Measurements from ENCODE around the gene CEL. TPM values are rescaled to one million over a fixed set of nuclear protein-coding genes. Genes with fewer than 3 reads are reported as not detected.
"Not testable (repeated sequence)": the region's sequence is repeated elsewhere in the genome, so short reads cannot be mapped to it uniquely, and the experiment has no call there.

CEL gene
- polyA plus RNA-seq, 1 donor from 2014 or later, result not detected

- no peak overlapping the region for H3K27ac Mint-ChIP-seq
Measured at GRCh38 chr9:133080161-133080560, 18.4 kb downstream of the CEL start.

GRCh38 chr9:133080786-133081779 lies 19.3 kb downstream of the CEL start:
- not testable (repeated sequence) for H3K27ac Mint-ChIP-seq, H3K27me3 Mint-ChIP-seq, H3K4me3 Mint-ChIP-seq, H3K4me1 Mint-ChIP-seq, H3K9me3 Mint-ChIP-seq, H3K36me3 Mint-ChIP-seq

More at GRCh38 chr9:133080161-133080560, 18.4 kb downstream of the CEL start:
- Mint-ChIP-seq H3K27me3 (peaks cover 6% of the 10 kb centered on the region), H3K4me1 (no peaks in the 10 kb centered on the region), H3K4me3 (no peak overlapping the region), H3K9me3 (no peaks in the 10 kb centered on the region), H3K36me3 (no peaks in the 10 kb centered on the region)

GRCh38 chr9:133081957-133082644 lies 20.3 kb downstream of the CEL start:
- H3K27me3 Mint-ChIP-seq, H3K27ac Mint-ChIP-seq, H3K4me3 Mint-ChIP-seq, H3K36me3 Mint-ChIP-seq, H3K4me1 Mint-ChIP-seq, H3K9me3 Mint-ChIP-seq: not testable (repeated sequence)

GRCh38 chr9:133083688-133084087 lies 21.9 kb downstream of the CEL start:
- not testable (repeated sequence) for H3K4me1 Mint-ChIP-seq, H3K4me3 Mint-ChIP-seq, H3K9me3 Mint-ChIP-seq, H3K27me3 Mint-ChIP-seq, H3K27ac Mint-ChIP-seq, H3K36me3 Mint-ChIP-seq

GRCh38 chr9:133086212-133086860 lies 24.6 kb downstream of the CEL start:
- H3K27ac Mint-ChIP-seq, result not testable (repeated sequence)

GRCh38 chr9:133086894-133087293 lies 25.1 kb downstream of the CEL start:
- Mint-ChIP-seq H3K27me3 (no peaks in the 10 kb centered on the region), H3K27ac (no peak overlapping the region), H3K4me3 (no peak overlapping the region)

More at GRCh38 chr9:133086212-133086860, 24.6 kb downstream of the CEL start:
- not testable (repeated sequence) for H3K36me3 Mint-ChIP-seq, H3K4me1 Mint-ChIP-seq, H3K4me3 Mint-ChIP-seq, H3K27me3 Mint-ChIP-seq, H3K9me3 Mint-ChIP-seq

GRCh38 chr9:133087429-133088145 lies 25.8 kb downstream of the CEL start:
- no peaks in the 10 kb centered on the region for H3K9me3 Mint-ChIP-seq
- H3K36me3 Mint-ChIP-seq, result peaks cover 3% of the 10 kb centered on the region
- peak overlapping the region in 1 of 3 donors; percentile 31 for H3K27ac Mint-ChIP-seq
- H3K4me3 Mint-ChIP-seq, result no peak overlapping the region
- no peaks in the 10 kb centered on the region for H3K27me3 Mint-ChIP-seq
- peaks cover 0 to 5% (median 0%) of the 10 kb centered on the region in 3 donors for H3K4me1 Mint-ChIP-seq

More at GRCh38 chr9:133086894-133087293, 25.1 kb downstream of the CEL start:
- no peaks in the 10 kb centered on the region for H3K9me3 Mint-ChIP-seq
- peaks cover 3% of the 10 kb centered on the region for H3K36me3 Mint-ChIP-seq
- no peaks in the 10 kb centered on the region for H3K4me1 Mint-ChIP-seq

GRCh38 chr9:133088146-133088750 lies 26.5 kb downstream of the CEL start:
- Mint-ChIP-seq H3K27me3 (no peaks in the 10 kb centered on the region), H3K36me3 (peaks cover 3% of the 10 kb centered on the region), H3K27ac (no peak overlapping the region), H3K9me3 (peaks cover 0 to 2% (median 0%) of the 10 kb centered on the region in 3 donors), H3K4me1 (peaks cover 0 to 5% (median 0%) of the 10 kb centered on the region in 3 donors), H3K4me3 (no peak overlapping the region)

- peaks cover 0 to 5% (median 0%) of the 10 kb centered on the region in 3 donors for H3K4me1 Mint-ChIP-seq
- H3K36me3 Mint-ChIP-seq, result peaks cover 3% of the 10 kb centered on the region
- H3K27me3 Mint-ChIP-seq, result no peaks in the 10 kb centered on the region
- no peak overlapping the region for H3K4me3 Mint-ChIP-seq
- peaks cover 0 to 2% (median 0%) of the 10 kb centered on the region in 3 donors for H3K9me3 Mint-ChIP-seq
- peak overlapping the region in 1 of 3 donors; percentile 52 for H3K27ac Mint-ChIP-seq
Measured at GRCh38 chr9:133088756-133089155, 27.0 kb downstream of the CEL start.

GRCh38 chr9:133089271-133089671 lies 27.5 kb downstream of the CEL start:
- Mint-ChIP-seq H3K27me3 (no peaks in the 10 kb centered on the region), H3K36me3 (peaks cover 3% of the 10 kb centered on the region), H3K4me3 (no peak overlapping the region), H3K4me1 (peaks cover 0 to 5% (median 0%) of the 10 kb centered on the region in 3 donors), H3K9me3 (peaks cover 0 to 2% (median 0%) of the 10 kb centered on the region in 3 donors), H3K27ac (peak overlapping the region in 1 of 3 donors; percentile 52)

GRCh38 chr9:133090187-133090586 lies 28.4 kb downstream of the CEL start:
- H3K27ac Mint-ChIP-seq, result no peak overlapping the region
- H3K27me3 Mint-ChIP-seq, result no peaks in the 10 kb centered on the region
- H3K9me3 Mint-ChIP-seq, result peaks cover 0 to 2% (median 0%) of the 10 kb centered on the region in 3 donors
- H3K36me3 Mint-ChIP-seq, result peaks cover 3% of the 10 kb centered on the region
- peaks cover 0 to 5% (median 0%) of the 10 kb centered on the region in 3 donors for H3K4me1 Mint-ChIP-seq
- H3K4me3 Mint-ChIP-seq, result no peak overlapping the region

- H3K9me3 Mint-ChIP-seq, result peaks cover 0 to 3% (median 0%) of the 10 kb centered on the region in 3 donors
- H3K4me3 Mint-ChIP-seq, result no peak overlapping the region
- peaks cover 0 to 5% (median 0%) of the 10 kb centered on the region in 3 donors for H3K4me1 Mint-ChIP-seq
- H3K27ac Mint-ChIP-seq, result no peak overlapping the region
- no peaks in the 10 kb centered on the region for H3K27me3 Mint-ChIP-seq
- H3K36me3 Mint-ChIP-seq, result peaks cover 3% of the 10 kb centered on the region
Measured at GRCh38 chr9:133090752-133091385, 29.1 kb downstream of the CEL start.

- H3K4me3 Mint-ChIP-seq, H3K27me3 Mint-ChIP-seq, H3K36me3 Mint-ChIP-seq, H3K9me3 Mint-ChIP-seq, H3K4me1 Mint-ChIP-seq, H3K27ac Mint-ChIP-seq: not testable (repeated sequence)
Measured at GRCh38 chr9:133094351-133094750, 32.6 kb downstream of the CEL start.

All from IgD-negative memory B cell (primary cell).